A549 (cell line): ENCODE data around the gene DOK5. TPM values are rescaled to one million over a fixed set of nuclear protein-coding genes. Genes with fewer than 3 reads are reported as not detected.

ENCODE experiments used
- ATAC-seq, 2 experiments: fragments of 200-7000 bp in 1 of 2; fragments of >200 bp in 1 of 2; cut with Nextera tagmentation in 1 of 2; cut with Tn5 transposase in 1 of 2; 3 replicates each; pipeline versions ENCODE4 v1.8.0 to v1.9.1; 2018 to 2020; ENCODE audit warnings: mild to moderate bottlenecking in 1 of 2, moderate library complexity in 1 of 2
- CTCF ChIA-PET: fragments of 300-600 bp; sonication (Branson Sonifier 250); formaldehyde crosslinking; extraction: SDS; loops from one replicate; lab custom pipeline; 2021; ENCODE audit warnings: antibody characterized with exemption, inconsistent platforms; lab: Yijun Ruan, JAX
- POLR2A ChIA-PET: fragments of 350-600 bp; formaldehyde crosslinking; extraction: SDS; loops from one replicate; lab custom pipeline; 2021; ENCODE audit warnings: antibody characterized with exemption, inconsistent platforms; lab: Yijun Ruan, JAX
- DNase-seq, 2 experiments: peaks; one replicate each; pipeline versions ENCODE4 v3.0.0 to v3.0.0-alpha.2; 2011 to 2016; ENCODE audit warnings: low read depth in 1 of 2, low spot score in 1 of 2
- FAIRE-seq: peaks from 2 replicates; lab custom pipeline; 2011; peaks lifted over from hg19 to GRCh38; lab: Jason Lieb, UNC
- H3K27ac ChIP-seq, 2 experiments: fragments of >200 bp; sonication (Bioruptor Twin); formaldehyde crosslinking; 3 replicates each; pipeline ENCODE4 v1.5.1; 2016 to 2017
- H3K4me1 ChIP-seq: fragments of >200 bp; sonication (Bioruptor Twin); formaldehyde crosslinking; 3 replicates; pipeline ENCODE4 v1.6.1; 2016
- H3K4me2 ChIP-seq: fragments of >200 bp; sonication (Bioruptor Twin); formaldehyde crosslinking; 3 replicates; pipeline ENCODE4 v1.6.1; 2016
- H3K4me3 ChIP-seq: fragments of >200 bp; sonication (Bioruptor Twin); formaldehyde crosslinking; 3 replicates; pipeline ENCODE4 v1.5.1; 2016
- H3K9me3 ChIP-seq: fragments of >200 bp; sonication (Bioruptor Twin); formaldehyde crosslinking; 3 replicates; pipeline ENCODE4 v1.6.1; 2016
- CBX2 ChIP-seq: fragments of 200-600 bp; sonication (generic); IDR thresholded peaks from 2 replicates; pipeline ENCODE4 v1.6.1; 2016; ENCODE audit warnings: low read depth, mild to moderate bottlenecking, borderline replicate concordance
- CBX8 ChIP-seq: fragments of 200-600 bp; sonication (generic); IDR thresholded peaks from 2 replicates; pipeline ENCODE4 v1.6.1; 2016
- CHD4 ChIP-seq: fragments of 200-600 bp; sonication (generic); IDR thresholded peaks from 2 replicates; pipeline ENCODE4 v1.6.1; 2016; ENCODE audit warnings: antibody characterized with exemption, mild to moderate bottlenecking, borderline replicate concordance
- FOSL2 ChIP-seq, 2 experiments: fragments of 450-650 bp in 1 of 2; fragments of >200 bp in 1 of 2; sonication (Bioruptor Twin) in 1 of 2; formaldehyde crosslinking; IDR thresholded peaks; 2 replicates each; pipeline versions ENCODE4 v1.5.0 to v1.6.1; 2016 to 2020; ENCODE audit warnings: mild to moderate bottlenecking in 1 of 2, moderate library complexity in 1 of 2
- HEYL ChIP-seq: fragments of 250-450 bp; sonication (Bioruptor Pico); IDR thresholded peaks from 2 replicates; pipeline ENCODE4 v1.8.0; 2021; ENCODE audit warnings: mild to moderate bottlenecking, moderate library complexity
- HOXA7 ChIP-seq: fragments of 250-450 bp; sonication (Bioruptor Pico); IDR thresholded peaks from 2 replicates; pipeline ENCODE4 v1.5.0; 2020; ENCODE audit warnings: mild to moderate bottlenecking, moderate library complexity
- MAX ChIP-seq: IDR thresholded peaks from 2 replicates; pipeline ENCODE4 v1.6.1; 2012
- MYC ChIP-seq: IDR thresholded peaks from 2 replicates; pipeline ENCODE4 v1.6.1; 2012; ENCODE audit warnings: mild to moderate bottlenecking, inconsistent platforms, low read length, improper control_type of control experiment, borderline replicate concordance
- NPAS2 ChIP-seq: fragments of 250-450 bp; sonication (Bioruptor Pico); IDR thresholded peaks from 2 replicates; pipeline ENCODE4 v1.8.0; 2022; ENCODE audit warnings: mild to moderate bottlenecking, moderate library complexity, borderline replicate concordance
- NR3C1 ChIP-seq: fragments of >200 bp; sonication (Bioruptor Twin); formaldehyde crosslinking; IDR thresholded peaks from 3 replicates; pipeline ENCODE4 v1.6.1; 2017
- SREBF2 ChIP-seq: fragments of 450-650 bp; IDR thresholded peaks from 2 replicates; pipeline ENCODE4 v1.6.1; 2014; ENCODE audit warnings: mild to moderate bottlenecking, moderate library complexity
- TFCP2L1 ChIP-seq: fragments of 250-450 bp; sonication (Bioruptor Pico); IDR thresholded peaks from 2 replicates; pipeline ENCODE4 v1.5.0; 2021; ENCODE audit warnings: mild to moderate bottlenecking
- USF2 ChIP-seq: fragments of 450-650 bp; IDR thresholded peaks from 2 replicates; pipeline ENCODE4 v1.6.1; 2014; ENCODE audit warnings: antibody characterized with exemption
- ZNF302 ChIP-seq: fragments of 250-450 bp; sonication (Bioruptor Pico); IDR thresholded peaks from 2 replicates; pipeline ENCODE4 v1.9.0; 2021; ENCODE audit warnings: inconsistent platforms, mild to moderate bottlenecking, moderate library complexity
- ZSCAN20 ChIP-seq: fragments of 250-450 bp; sonication (Bioruptor Pico); IDR thresholded peaks from 2 replicates; pipeline ENCODE4 v1.8.0; 2022; ENCODE audit warnings: mild to moderate bottlenecking, moderate library complexity
- WGBS: methylation state at CpG from one replicate; pipeline ENCODE4 v1.1.6; 2017; ENCODE audit errors: missing lambda C conversion rate; 5-methylcytosine and 5-hydroxymethylcytosine counted together
- polyA plus RNA-seq, 4 experiments: library from polyadenylated mRNA; depleted of rRNA in 3 of 4; stranded (reverse); fragments of >200 nt; fragmentation: RNase III in 1 of 4; extraction: RNeasy Plus Mini Kit Qiagen cat#74134 plus additional on column Dnase treatment in 1 of 4; gene quantifications; 2 replicates in 3 of 4; 3 replicates in 1 of 4; pipeline ENCODE4 v1.2.3, GENCODE V29; 2011 to 2017

DOK5 gene
- polyA plus RNA-seq, 2 of the 4 experiments (the other 2 are of a cell fraction): not detected

GRCh38 chr20:54692168-54692887, 216.9 kb downstream of the DOK5 start:
- Histone ChIP-seq H3K9me3 (no peaks in the 10 kb centered on the region), H3K4me1 (no peaks in the 10 kb centered on the region), H3K27ac (no peak overlapping the region), H3K4me3 (no peak overlapping the region), H3K4me2 (no peak overlapping the region)
- POLR2A ChIA-PET: no interaction called here
- CTCF ChIA-PET: interaction anchor here (1.0 kb wide), 2 partner anchors 12 to 1652 kb away, joined by 3 read pairs; no protein-coding TSS in a partner anchor
- WGBS: 2% methylated on average over 4 of the region's 4 CpGs
- no peak for TF ChIP-seq NR3C1
- DNase-seq (no peak), FAIRE-seq (no peak), ATAC-seq (no peak)

- H3K4me1 ChIP-seq: no peaks in the 10 kb centered on the region
- POLR2A ChIA-PET: no interaction called here
- H3K27ac ChIP-seq: no peak overlapping the region
- no peak overlapping the region for H3K4me2 ChIP-seq
- WGBS: 0% methylated on average over 3 of the region's 3 CpGs
- FAIRE-seq (no peak), ATAC-seq (no peak), DNase-seq (no peak)
- H3K4me3 ChIP-seq: no peak overlapping the region
- no peak for TF ChIP-seq HEYL (CRISPR knock-in tag)
- no peak for TF ChIP-seq SREBF2
- no peak for TF ChIP-seq TFCP2L1 (CRISPR knock-in tag)
- TF ChIP-seq NPAS2 (CRISPR knock-in tag): no peak
- no peak for TF ChIP-seq ZNF302 (CRISPR knock-in tag)
- TF ChIP-seq CBX2: no peak
- no peak for TF ChIP-seq USF2
- no peak for TF ChIP-seq FOSL2 (IDR thresholded peaks at IDR 0.05)
- no peak for TF ChIP-seq FOSL2 (CRISPR knock-in tag; IDR thresholded peaks at IDR 0.05)
- no peak for TF ChIP-seq MYC
- TF ChIP-seq, all 56 proteins: peak for 0
- H3K9me3 ChIP-seq: no peaks in the 10 kb centered on the region
- CTCF ChIA-PET: no interaction called here
These were observed 219.1 kb downstream of the DOK5 start for GRCh38 chr20:54694516-54694915.

- Histone ChIP-seq H3K4me2 (no peak overlapping the region), H3K27ac (no peak overlapping the region), H3K4me3 (no peak overlapping the region), H3K9me3 (no peaks in the 10 kb centered on the region), H3K4me1 (no peaks in the 10 kb centered on the region)
- ChIA-PET CTCF (no interaction called here), POLR2A (no interaction called here)
- TF ChIP-seq CBX2 (no peak), TFCP2L1 (CRISPR knock-in tag) (no peak), CHD4 (no peak), CBX8 (no peak), ZSCAN20 (CRISPR knock-in tag) (no peak), HOXA7 (CRISPR knock-in tag) (no peak), MAX (no peak)
- ATAC-seq (no peak), DNase-seq (no peak), FAIRE-seq (no peak)
- WGBS: 3% methylated on average over 1 of the region's 1 CpG
These were observed 223.0 kb downstream of the DOK5 start for GRCh38 chr20:54698373-54698772.
